Cerebellar cortex (tissue), 1 donor: ENCODE measurements around the gene SSH2.
"Not testable (repeated sequence)": the region's sequence is repeated elsewhere in the genome, so short reads cannot be mapped to it uniquely, and the experiment has no call there.

ENCODE experiments used
- DNase-seq: peaks from one replicate; pipeline ENCODE4 v3.0.0-alpha.2; 2015; ENCODE audit warnings: low spot score

The SSH2 gene

GRCh38 chr17:29930409-29931010, 482 bp upstream of the SSH2 start:
- DNase-seq: peak; percentile 61

GRCh38 chr17:29929006-29929532, 959 bp downstream of the SSH2 start:
- DNase-seq: peak; percentile 70

- DNase-seq: peak; percentile 19
Measured at GRCh38 chr17:29927546-29927945, 2.5 kb downstream of the SSH2 start.

GRCh38 chr17:29924786-29925185, 5.2 kb downstream of the SSH2 start:
- DNase-seq: no peak

- DNase-seq: peak; percentile 28
Measured at GRCh38 chr17:29918922-29919856, 10.8 kb downstream of the SSH2 start.

- no peak for DNase-seq
Measured at GRCh38 chr17:29918016-29918415, 12.0 kb downstream of the SSH2 start.

- no peak for DNase-seq
Measured at GRCh38 chr17:29914819-29915537, 15.1 kb downstream of the SSH2 start.

- no peak for DNase-seq
Measured at GRCh38 chr17:29911641-29912177, 18.3 kb downstream of the SSH2 start.

GRCh38 chr17:29909236-29910003, 20.6 kb downstream of the SSH2 start:
- DNase-seq: no peak

GRCh38 chr17:29906969-29907368, 23.1 kb downstream of the SSH2 start:
- no peak for DNase-seq

- no peak for DNase-seq
Measured at GRCh38 chr17:29905879-29906167, 24.2 kb downstream of the SSH2 start.

- DNase-seq: no peak
Measured at GRCh38 chr17:29905086-29905878, 24.7 kb downstream of the SSH2 start.

GRCh38 chr17:29903471-29903870, 26.6 kb downstream of the SSH2 start:
- no peak for DNase-seq

GRCh38 chr17:29897136-29897535, 32.9 kb downstream of the SSH2 start:
- DNase-seq: not testable (repeated sequence)

- DNase-seq: no peak
Measured at GRCh38 chr17:29892201-29892600, 37.8 kb downstream of the SSH2 start.

- no peak for DNase-seq
Measured at GRCh38 chr17:29891131-29891530, 38.9 kb downstream of the SSH2 start.

GRCh38 chr17:29885031-29885640, 44.9 kb downstream of the SSH2 start:
- DNase-seq: no peak

GRCh38 chr17:29883497-29883896, 46.5 kb downstream of the SSH2 start:
- DNase-seq: no peak

- no peak for DNase-seq
Measured at GRCh38 chr17:29881256-29881655, 48.8 kb downstream of the SSH2 start.

GRCh38 chr17:29880031-29880430, 50.0 kb downstream of the SSH2 start:
- DNase-seq: no peak
